ENCODE measurements around the gene CTDSP1. TPM values are rescaled to one million over a fixed set of nuclear protein-coding genes. Genes with fewer than 3 reads are reported as not detected.

The CTDSP1 gene
- total and polyA plus RNA-seq, 4 donors = 38.3 to 76.5 (median 56.6) TPM

- WGBS = under 1% methylated on average over 57 of the region's 57 CpGs
- Histone ChIP-seq H3K4me3 (ENCODE audit: low read depth in 1 of 3, low read length in 3 of 3) (peak overlapping the region; percentile 73 to 91 (median 75)), H3K9ac (ENCODE audit: low read depth in 1 of 2, low read length in 2 of 2) (peak overlapping the region; percentile 72 to 96), H3K36me3 (ENCODE audit: control insufficient read depth in 4 of 4, insufficient read depth in 3 of 4, low read depth in 1 of 4, low read length in 3 of 4) (no peaks in the 10 kb centered on the region), H3K27ac (ENCODE audit: low read depth in 1 of 2, low read length in 2 of 2) (peak overlapping the region; percentile 99), H3K9me3 (ENCODE audit: control insufficient read depth in 4 of 4, low read length in 3 of 4) (no peaks in the 10 kb centered on the region), H3K27me3 (ENCODE audit: control insufficient read depth in 4 of 4, insufficient read depth in 4 of 4, low read length in 3 of 4) (no peaks in the 10 kb centered on the region), H3K4me1 (ENCODE audit: control insufficient read depth in 4 of 4, insufficient read depth in 4 of 4, low read length in 3 of 4) (peaks cover 6 to 27% (median 23%) of the 10 kb centered on the region in 4 donors)
- TF ChIP-seq NR2F2 (IDR thresholded peaks at IDR 0.05) = peak; percentile 74
- TF ChIP-seq, protein P1, sequence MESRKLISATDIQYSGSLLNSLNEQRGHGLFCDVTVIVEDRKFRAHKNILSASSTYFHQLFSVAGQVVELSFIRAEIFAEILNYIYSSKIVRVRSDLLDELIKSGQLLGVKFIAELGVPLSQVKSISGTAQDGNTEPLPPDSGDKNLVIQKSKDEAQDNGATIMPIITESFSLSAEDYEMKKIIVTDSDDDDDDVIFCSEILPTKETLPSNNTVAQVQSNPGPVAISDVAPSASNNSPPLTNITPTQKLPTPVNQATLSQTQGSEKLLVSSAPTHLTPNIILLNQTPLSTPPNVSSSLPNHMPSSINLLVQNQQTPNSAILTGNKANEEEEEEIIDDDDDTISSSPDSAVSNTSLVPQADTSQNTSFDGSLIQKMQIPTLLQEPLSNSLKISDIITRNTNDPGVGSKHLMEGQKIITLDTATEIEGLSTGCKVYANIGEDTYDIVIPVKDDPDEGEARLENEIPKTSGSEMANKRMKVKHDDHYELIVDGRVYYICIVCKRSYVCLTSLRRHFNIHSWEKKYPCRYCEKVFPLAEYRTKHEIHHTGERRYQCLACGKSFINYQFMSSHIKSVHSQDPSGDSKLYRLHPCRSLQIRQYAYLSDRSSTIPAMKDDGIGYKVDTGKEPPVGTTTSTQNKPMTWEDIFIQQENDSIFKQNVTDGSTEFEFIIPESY (IDR thresholded peaks at IDR 0.05) = peak; percentile 31
- no peak for TF ChIP-seq JUND (IDR thresholded peaks at IDR 0.05)
- TF ChIP-seq HNF4G (IDR thresholded peaks at IDR 0.05) = peak; percentile 50
- no peak for TF ChIP-seq TAF1 (conservative IDR thresholded peaks at IDR 0.05)
- TF ChIP-seq, protein P2, sequence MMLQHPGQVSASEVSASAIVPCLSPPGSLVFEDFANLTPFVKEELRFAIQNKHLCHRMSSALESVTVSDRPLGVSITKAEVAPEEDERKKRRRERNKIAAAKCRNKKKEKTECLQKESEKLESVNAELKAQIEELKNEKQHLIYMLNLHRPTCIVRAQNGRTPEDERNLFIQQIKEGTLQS (IDR thresholded peaks at IDR 0.05) = peak; percentile 64
- TF ChIP-seq MAX (IDR thresholded peaks at IDR 0.05) = peak; percentile 81
- TF ChIP-seq FOXA2 (IDR thresholded peaks at IDR 0.05) = no peak
- TF ChIP-seq CTCF (IDR thresholded peaks at IDR 0.05; ENCODE audit: low read depth, low read length, missing input control) = peak; percentile 73
- peak; percentile 43 for TF ChIP-seq FOXA1 (IDR thresholded peaks at IDR 0.05)
- TF ChIP-seq SP1 (IDR thresholded peaks at IDR 0.05) = peak; percentile 84
- TF ChIP-seq YY1 (IDR thresholded peaks at IDR 0.05) = peak; percentile 82
- peak; percentile 55 to 63 for TF ChIP-seq HNF4A (conservative IDR thresholded peaks at IDR 0.05)
- TF ChIP-seq RXRA (IDR thresholded peaks at IDR 0.05) = peak; percentile 57 to 74
- peak; percentile 96 to 98 for TF ChIP-seq EGR1 (IDR thresholded peaks at IDR 0.05; ENCODE audit: low read depth in 2 of 2)
- TF ChIP-seq REST (IDR thresholded peaks at IDR 0.05) = peak; percentile 57
- TF ChIP-seq RAD21 (IDR thresholded peaks at IDR 0.05) = peak; percentile 84 to 88
- peak in 1 of 2 donors; percentile 77 for TF ChIP-seq GABPA (IDR thresholded peaks at IDR 0.05 in 1 of 2, conservative IDR thresholded peaks at IDR 0.05 in 1 of 2)
- DNase-seq (ENCODE audit: low spot score) = peak; percentile 92
Observed at GRCh38 chr2:218395826-218396687, 3.6 kb upstream of the CTDSP1 start.

All from liver (tissue), 9 donors.